GM23338 (cell line): ENCODE results near the gene CRB2. TPM values are rescaled to one million over a fixed set of nuclear protein-coding genes. Genes with fewer than 3 reads are reported as not detected.

Experiments used
- ATAC-seq: fragments of 200-7000 bp; cut with Tn5 transposase; 3 replicates; pipeline ENCODE4 v1.9.1; 2020
- DNase-seq: peaks from one replicate; pipeline ENCODE4 v3.0.0-alpha.2; 2015; ENCODE audit warnings: low spot score
- H2AFZ ChIP-seq: fragments of 200-600 bp; sonication (generic); 2 replicates; pipeline ENCODE4 v1.8.0; 2016; ENCODE audit warnings: antibody characterized with exemption, mild to moderate bottlenecking, moderate library complexity
- H3F3A ChIP-seq: fragments of 200-600 bp; sonication (generic); replicated peaks from 2 replicates; pipeline ENCODE4 v1.8.0; 2017; ENCODE audit warnings: antibody characterized with exemption, mixed run types, low read depth
- H3K27ac ChIP-seq: fragments of 200-600 bp; sonication (generic); 2 replicates; pipeline ENCODE4 v1.6.1; 2016; ENCODE audit warnings: low read depth
- H3K27me3 ChIP-seq: fragments of 200-600 bp; sonication (generic); 2 replicates; pipeline ENCODE4 v1.8.0; 2016; ENCODE audit warnings: mild to moderate bottlenecking, mixed run types, moderate library complexity; ENCODE audit not compliant: insufficient read depth
- H3K36me3 ChIP-seq: fragments of 200-600 bp; sonication (generic); 2 replicates; pipeline ENCODE4 v1.8.0; 2016; ENCODE audit warnings: mild to moderate bottlenecking; ENCODE audit not compliant: insufficient read depth
- H3K4me1 ChIP-seq: fragments of 200-600 bp; sonication (generic); 2 replicates; pipeline ENCODE4 v1.8.0; 2016; ENCODE audit warnings: mild to moderate bottlenecking, moderate library complexity; ENCODE audit not compliant: insufficient read depth
- H3K4me2 ChIP-seq: fragments of 200-600 bp; sonication (generic); 2 replicates; pipeline ENCODE4 v1.7.1; 2017; ENCODE audit warnings: mixed run types
- H3K4me3 ChIP-seq: fragments of 200-600 bp; sonication (generic); 2 replicates; pipeline ENCODE4 v1.6.1; 2016; ENCODE audit warnings: mixed run types
- H3K79me2 ChIP-seq: fragments of 200-600 bp; sonication (generic); replicated peaks from 2 replicates; pipeline ENCODE4 v1.8.0; 2017; ENCODE audit warnings: mild to moderate bottlenecking; ENCODE audit not compliant: insufficient read depth
- H3K9me2 ChIP-seq: fragments of 200-600 bp; sonication (generic); 2 replicates; pipeline ENCODE4 v1.8.0; 2017; ENCODE audit not compliant: insufficient read depth
- H4K20me1 ChIP-seq: fragments of 200-600 bp; sonication (generic); replicated peaks from 2 replicates; pipeline ENCODE4 v1.8.0; 2017; ENCODE audit warnings: mild to moderate bottlenecking; ENCODE audit not compliant: insufficient read depth
- H3K27ac Mint-ChIP-seq: 2 replicates; pipeline ENCODE4 v1.8.0; 2020; ENCODE audit warnings: inconsistent platforms, mild to moderate bottlenecking, moderate library complexity, mixed read lengths
- H3K27me3 Mint-ChIP-seq: 3 replicates; pipeline ENCODE4 v1.8.0; 2022; ENCODE audit warnings: low read depth, mild to moderate bottlenecking, moderate library complexity, mixed read lengths, inconsistent platforms; ENCODE audit not compliant: insufficient read depth, poor library complexity
- H3K36me3 Mint-ChIP-seq: 3 replicates; pipeline ENCODE4 v1.8.0; 2021; ENCODE audit warnings: low read depth, mild to moderate bottlenecking, inconsistent platforms, moderate library complexity, mixed read lengths
- H3K4me1 Mint-ChIP-seq: 3 replicates; pipeline ENCODE4 v1.8.0; 2020; ENCODE audit warnings: mild to moderate bottlenecking, inconsistent platforms, mixed read lengths
- H3K4me3 Mint-ChIP-seq: 3 replicates; pipeline ENCODE4 v1.8.0; 2021; ENCODE audit warnings: moderate library complexity, mild to moderate bottlenecking, inconsistent platforms, mixed read lengths
- H3K9me3 Mint-ChIP-seq: 3 replicates; pipeline ENCODE4 v1.8.0; 2020; ENCODE audit warnings: moderate library complexity, mild to moderate bottlenecking, inconsistent platforms, mixed read lengths
- CREB1 ChIP-seq: fragments of 250-450 bp; sonication (Bioruptor Pico); IDR thresholded peaks from 2 replicates; pipeline ENCODE4 v1.5.0; 2020; ENCODE audit warnings: low read depth, mild to moderate bottlenecking, moderate library complexity
- ETS1 ChIP-seq: IDR thresholded peaks from 2 replicates; pipeline ENCODE4 v1.6.1; 2016; ENCODE audit warnings: antibody characterized with exemption
- EZH2 ChIP-seq: fragments of 200-600 bp; sonication (generic); IDR thresholded peaks from one replicate; pipeline ENCODE4 v1.8.0; 2017; ENCODE audit warnings: antibody characterized with exemption, mild to moderate bottlenecking, low read depth; ENCODE audit not compliant: unreplicated experiment
- EZH2phosphoT487 ChIP-seq: fragments of 200-600 bp; sonication (generic); IDR thresholded peaks from one replicate; pipeline ENCODE4 v1.8.1; 2018; ENCODE audit warnings: antibody characterized with exemption; ENCODE audit not compliant: unreplicated experiment
- JUNB ChIP-seq: IDR thresholded peaks from one replicate; pipeline ENCODE4 v1.6.1; 2016; ENCODE audit warnings: antibody characterized with exemption; ENCODE audit not compliant: unreplicated experiment
- POLR2AphosphoS5 ChIP-seq: IDR thresholded peaks from 2 replicates; pipeline ENCODE4 v1.6.1; 2016; ENCODE audit warnings: antibody characterized with exemption, low read depth
- REST ChIP-seq: IDR thresholded peaks from one replicate; pipeline ENCODE4 v1.6.1; 2018; ENCODE audit warnings: antibody characterized with exemption; ENCODE audit not compliant: unreplicated experiment
- ZNF331 ChIP-seq: fragments of 250-450 bp; sonication (Bioruptor Pico); IDR thresholded peaks from 2 replicates; pipeline ENCODE4 v1.5.0; 2020; ENCODE audit warnings: low read depth, mild to moderate bottlenecking, moderate library complexity
- polyA plus RNA-seq: library from polyadenylated mRNA; unstranded; fragments of >200 nt; fragmentation: Nextera tagmentation; extraction: Ambion mirVana; gene quantifications from 2 replicates; pipeline ENCODE4 v1.2.1, GENCODE V29; 2016
- total RNA-seq: library from RNA; depleted of rRNA; stranded (reverse); fragments of >200 nt; shearing (Covaris generic); gene quantifications from 2 replicates; pipeline ENCODE4 v1.2.3, GENCODE V29; 2014
- TF ChIP-seq, protein P1 (sequence below), 2 experiments: fragments of 200-600 bp in 1 of 2; sonication (generic) in 1 of 2; conservative IDR thresholded peaks; 2 replicates each; pipeline versions ENCODE4 v1.5.1 to v1.6.1; 2016 to 2017; ENCODE audit warnings: antibody characterized with exemption in 2 of 2, low read depth in 2 of 2, mild to moderate bottlenecking in 2 of 2, moderate library complexity in 1 of 2

CRB2 gene
- total and polyA plus RNA-seq, 2 experiments from 2014 or later, result 0.34 to 10.2 TPM

GRCh38 chr9:123368023-123368422 is 12.0 kb downstream of the CRB2 start:
- Histone ChIP-seq H3K79me2 (no peaks in the 10 kb centered on the region), H3K4me2 (no peak overlapping the region), H3K4me1 (no peaks in the 10 kb centered on the region; the same call in 1 of the 2 replicates), H3K4me3 (no peak overlapping the region), H3K36me3 (no peaks in the 10 kb centered on the region), H3K9me2 (no peaks in the 10 kb centered on the region), H2AFZ (no peak overlapping the region), H3K27me3 (peaks cover 20% of the 10 kb centered on the region), H3K27ac (no peak overlapping the region), H3F3A (0 out of 2 replicates have a peak, but pooled peaks cover 5% of the 10 kb centered on the region), H4K20me1 (no peaks in the 10 kb centered on the region)
- no peaks in the 10 kb centered on the region for H3K36me3 Mint-ChIP-seq
- ATAC-seq, result no peak
- peaks cover 31% of the 10 kb centered on the region for H3K4me1 Mint-ChIP-seq
- no peak overlapping the region for H3K27ac Mint-ChIP-seq
- DNase-seq, result no peak
- peaks cover 28% of the 10 kb centered on the region for H3K27me3 Mint-ChIP-seq
- TF ChIP-seq ETS1 (no peak), CREB1 (CRISPR knock-in tag) (no peak), EZH2phosphoT487 (no peak), ZNF331 (CRISPR knock-in tag) (no peak)
- TF ChIP-seq, protein P1, sequence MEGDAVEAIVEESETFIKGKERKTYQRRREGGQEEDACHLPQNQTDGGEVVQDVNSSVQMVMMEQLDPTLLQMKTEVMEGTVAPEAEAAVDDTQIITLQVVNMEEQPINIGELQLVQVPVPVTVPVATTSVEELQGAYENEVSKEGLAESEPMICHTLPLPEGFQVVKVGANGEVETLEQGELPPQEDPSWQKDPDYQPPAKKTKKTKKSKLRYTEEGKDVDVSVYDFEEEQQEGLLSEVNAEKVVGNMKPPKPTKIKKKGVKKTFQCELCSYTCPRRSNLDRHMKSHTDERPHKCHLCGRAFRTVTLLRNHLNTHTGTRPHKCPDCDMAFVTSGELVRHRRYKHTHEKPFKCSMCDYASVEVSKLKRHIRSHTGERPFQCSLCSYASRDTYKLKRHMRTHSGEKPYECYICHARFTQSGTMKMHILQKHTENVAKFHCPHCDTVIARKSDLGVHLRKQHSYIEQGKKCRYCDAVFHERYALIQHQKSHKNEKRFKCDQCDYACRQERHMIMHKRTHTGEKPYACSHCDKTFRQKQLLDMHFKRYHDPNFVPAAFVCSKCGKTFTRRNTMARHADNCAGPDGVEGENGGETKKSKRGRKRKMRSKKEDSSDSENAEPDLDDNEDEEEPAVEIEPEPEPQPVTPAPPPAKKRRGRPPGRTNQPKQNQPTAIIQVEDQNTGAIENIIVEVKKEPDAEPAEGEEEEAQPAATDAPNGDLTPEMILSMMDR (conservative IDR thresholded peaks at IDR 0.05; ENCODE audit: low read depth in 2 of 2), result no peak
- no peaks in the 10 kb centered on the region for H3K9me3 Mint-ChIP-seq
- no peak overlapping the region for H3K4me3 Mint-ChIP-seq

DNA sequence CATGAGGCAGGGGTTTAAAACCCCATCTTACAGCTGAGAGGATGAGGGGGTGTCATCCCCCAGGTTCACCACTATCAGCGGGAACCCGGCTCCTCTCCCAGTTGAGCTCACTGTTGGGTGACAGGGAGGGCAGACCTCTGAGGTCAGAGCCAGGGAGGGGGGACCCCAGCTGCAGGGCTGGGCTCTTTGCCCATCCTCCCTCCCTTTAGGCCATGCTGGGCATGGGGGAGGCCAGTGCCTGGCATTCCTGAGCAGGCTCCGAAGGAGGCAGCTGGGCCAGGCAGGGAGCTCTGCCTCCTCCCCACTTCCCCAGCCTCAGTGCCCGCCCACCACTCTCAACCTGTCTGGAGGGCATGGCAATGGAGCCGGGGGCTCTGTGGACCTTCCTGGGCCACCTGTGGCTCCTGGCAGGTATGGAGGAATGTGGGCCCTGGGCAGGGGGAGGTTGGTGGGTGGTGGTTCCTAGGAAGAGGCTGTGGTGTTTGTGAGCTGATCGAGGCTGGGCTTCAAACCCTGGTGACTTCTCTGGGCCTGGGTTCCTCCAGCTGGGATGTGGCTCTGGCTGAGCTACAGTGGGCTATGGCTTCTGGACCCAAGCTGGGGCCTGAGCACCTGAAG is 12.6 kb downstream of the CRB2 start:
- no peak overlapping the region for H2AFZ ChIP-seq
- Mint-ChIP-seq H3K27me3 (peaks cover 28% of the 10 kb centered on the region), H3K4me3 (no peak overlapping the region), H3K9me3 (no peaks in the 10 kb centered on the region), H3K36me3 (no peaks in the 10 kb centered on the region), H3K4me1 (peaks cover 30% of the 10 kb centered on the region), H3K27ac (no peak overlapping the region)
- H3K9me2 ChIP-seq, result no peaks in the 10 kb centered on the region
- H3K27ac ChIP-seq, result no peak overlapping the region
- H3K27me3 ChIP-seq, result peaks cover 27% of the 10 kb centered on the region
- H3K4me1 ChIP-seq, result no peaks in the 10 kb centered on the region; the same call in 1 of the 2 replicates
- H3K79me2 ChIP-seq, result no peaks in the 10 kb centered on the region
- ATAC-seq (no peak), DNase-seq (no peak)
- H3K4me2 ChIP-seq, result no peak overlapping the region
- H4K20me1 ChIP-seq, result no peaks in the 10 kb centered on the region
- peaks cover 5% of the 10 kb centered on the region; the same call in 1 of the 2 replicates for H3F3A ChIP-seq
- no peak overlapping the region for H3K4me3 ChIP-seq
- H3K36me3 ChIP-seq, result no peaks in the 10 kb centered on the region
- TF ChIP-seq ETS1, result no peak
- no peak for TF ChIP-seq EZH2
- TF ChIP-seq REST, result no peak
- TF ChIP-seq POLR2AphosphoS5, result no peak
- no peak for TF ChIP-seq JUNB
- TF ChIP-seq, protein P1 (conservative IDR thresholded peaks at IDR 0.05; ENCODE audit: low read depth in 2 of 2), result no peak
